Sigmoid colon (tissue), 4 donors: Measurements from ENCODE around the gene FCHSD2.

Source experiments
- EP300 ChIP-seq, 4 donors: sonication (generic); formaldehyde crosslinking; IDR thresholded peaks; one replicate each; pipeline ENCODE4 v1.6.1; 2017; ENCODE audit warnings: antibody characterized with exemption in 4 of 4
- TF ChIP-seq, protein P1 (sequence below), 4 experiments: fragments of 450-650 bp in 3 of 4; fragments of 200-600 bp in 1 of 4; IDR thresholded peaks; one replicate each; pipeline ENCODE4 v1.5.1; 2016 to 2019; ENCODE audit warnings: antibody characterized with exemption in 4 of 4, mild to moderate bottlenecking in 3 of 4, moderate library complexity in 2 of 4

- TF ChIP-seq, protein P1, sequence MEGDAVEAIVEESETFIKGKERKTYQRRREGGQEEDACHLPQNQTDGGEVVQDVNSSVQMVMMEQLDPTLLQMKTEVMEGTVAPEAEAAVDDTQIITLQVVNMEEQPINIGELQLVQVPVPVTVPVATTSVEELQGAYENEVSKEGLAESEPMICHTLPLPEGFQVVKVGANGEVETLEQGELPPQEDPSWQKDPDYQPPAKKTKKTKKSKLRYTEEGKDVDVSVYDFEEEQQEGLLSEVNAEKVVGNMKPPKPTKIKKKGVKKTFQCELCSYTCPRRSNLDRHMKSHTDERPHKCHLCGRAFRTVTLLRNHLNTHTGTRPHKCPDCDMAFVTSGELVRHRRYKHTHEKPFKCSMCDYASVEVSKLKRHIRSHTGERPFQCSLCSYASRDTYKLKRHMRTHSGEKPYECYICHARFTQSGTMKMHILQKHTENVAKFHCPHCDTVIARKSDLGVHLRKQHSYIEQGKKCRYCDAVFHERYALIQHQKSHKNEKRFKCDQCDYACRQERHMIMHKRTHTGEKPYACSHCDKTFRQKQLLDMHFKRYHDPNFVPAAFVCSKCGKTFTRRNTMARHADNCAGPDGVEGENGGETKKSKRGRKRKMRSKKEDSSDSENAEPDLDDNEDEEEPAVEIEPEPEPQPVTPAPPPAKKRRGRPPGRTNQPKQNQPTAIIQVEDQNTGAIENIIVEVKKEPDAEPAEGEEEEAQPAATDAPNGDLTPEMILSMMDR (IDR thresholded peaks at IDR 0.05) = no peak
- TF ChIP-seq EP300 (IDR thresholded peaks at IDR 0.05) = no peak
Measured at GRCh38 chr11:73173755-73174494, 31.8 kb upstream of the FCHSD2 start.
